Prostate gland (tissue), 2 donors: ENCODE results near the gene ANKRD10.

Source experiments
- POLR2A ChIP-seq: fragments of 450-650 bp; IDR thresholded peaks from one replicate; pipeline ENCODE4 v1.6.1; 2016; ENCODE audit warnings: antibody characterized with exemption, mild to moderate bottlenecking
- TF ChIP-seq, protein P1 (sequence below), 4 experiments: fragments of 200-600 bp in 2 of 4; fragments of 450-650 bp in 2 of 4; sonication (generic) in 2 of 4; IDR thresholded peaks; 1 replicate in 3 of 4; 2 replicates in 1 of 4; pipeline ENCODE4 v1.5.1; 2016 to 2019; ENCODE audit warnings: antibody characterized with exemption in 4 of 4, mild to moderate bottlenecking in 2 of 4, moderate library complexity in 2 of 4

DNA sequence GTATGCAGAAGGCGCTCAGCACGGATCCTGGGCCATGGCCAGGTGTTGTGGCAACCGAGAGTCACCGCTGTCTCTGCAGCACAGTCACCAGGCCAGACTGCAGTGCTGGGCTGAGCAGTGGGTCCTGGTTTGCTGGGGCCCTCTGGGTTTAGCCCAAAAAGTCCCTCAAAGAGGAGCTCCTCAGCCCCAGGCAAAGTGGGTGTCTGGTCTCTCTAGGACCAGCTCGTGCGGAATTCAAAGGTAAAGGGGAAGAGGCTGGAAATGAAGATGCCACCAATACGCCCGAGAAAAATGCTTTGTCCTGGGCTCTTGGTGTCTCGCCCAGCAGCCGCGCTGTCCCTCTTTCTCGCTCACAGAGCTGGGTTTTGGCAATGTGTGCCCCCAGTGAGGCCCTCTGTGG is 38.5 kb upstream of the ANKRD10 start:
- TF ChIP-seq POLR2A = no peak
- TF ChIP-seq, protein P1, sequence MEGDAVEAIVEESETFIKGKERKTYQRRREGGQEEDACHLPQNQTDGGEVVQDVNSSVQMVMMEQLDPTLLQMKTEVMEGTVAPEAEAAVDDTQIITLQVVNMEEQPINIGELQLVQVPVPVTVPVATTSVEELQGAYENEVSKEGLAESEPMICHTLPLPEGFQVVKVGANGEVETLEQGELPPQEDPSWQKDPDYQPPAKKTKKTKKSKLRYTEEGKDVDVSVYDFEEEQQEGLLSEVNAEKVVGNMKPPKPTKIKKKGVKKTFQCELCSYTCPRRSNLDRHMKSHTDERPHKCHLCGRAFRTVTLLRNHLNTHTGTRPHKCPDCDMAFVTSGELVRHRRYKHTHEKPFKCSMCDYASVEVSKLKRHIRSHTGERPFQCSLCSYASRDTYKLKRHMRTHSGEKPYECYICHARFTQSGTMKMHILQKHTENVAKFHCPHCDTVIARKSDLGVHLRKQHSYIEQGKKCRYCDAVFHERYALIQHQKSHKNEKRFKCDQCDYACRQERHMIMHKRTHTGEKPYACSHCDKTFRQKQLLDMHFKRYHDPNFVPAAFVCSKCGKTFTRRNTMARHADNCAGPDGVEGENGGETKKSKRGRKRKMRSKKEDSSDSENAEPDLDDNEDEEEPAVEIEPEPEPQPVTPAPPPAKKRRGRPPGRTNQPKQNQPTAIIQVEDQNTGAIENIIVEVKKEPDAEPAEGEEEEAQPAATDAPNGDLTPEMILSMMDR (IDR thresholded peaks at IDR 0.05) = no peak
